ENCODE results near the gene PLXNA4. TPM values are rescaled to one million over a fixed set of nuclear protein-coding genes. Genes with fewer than 3 reads are reported as not detected.

PLXNA4 gene
- total and polyA plus RNA-seq, 2 donors (not counting 1 experiment from before 2014, with no cell fraction given): not detected

DNA sequence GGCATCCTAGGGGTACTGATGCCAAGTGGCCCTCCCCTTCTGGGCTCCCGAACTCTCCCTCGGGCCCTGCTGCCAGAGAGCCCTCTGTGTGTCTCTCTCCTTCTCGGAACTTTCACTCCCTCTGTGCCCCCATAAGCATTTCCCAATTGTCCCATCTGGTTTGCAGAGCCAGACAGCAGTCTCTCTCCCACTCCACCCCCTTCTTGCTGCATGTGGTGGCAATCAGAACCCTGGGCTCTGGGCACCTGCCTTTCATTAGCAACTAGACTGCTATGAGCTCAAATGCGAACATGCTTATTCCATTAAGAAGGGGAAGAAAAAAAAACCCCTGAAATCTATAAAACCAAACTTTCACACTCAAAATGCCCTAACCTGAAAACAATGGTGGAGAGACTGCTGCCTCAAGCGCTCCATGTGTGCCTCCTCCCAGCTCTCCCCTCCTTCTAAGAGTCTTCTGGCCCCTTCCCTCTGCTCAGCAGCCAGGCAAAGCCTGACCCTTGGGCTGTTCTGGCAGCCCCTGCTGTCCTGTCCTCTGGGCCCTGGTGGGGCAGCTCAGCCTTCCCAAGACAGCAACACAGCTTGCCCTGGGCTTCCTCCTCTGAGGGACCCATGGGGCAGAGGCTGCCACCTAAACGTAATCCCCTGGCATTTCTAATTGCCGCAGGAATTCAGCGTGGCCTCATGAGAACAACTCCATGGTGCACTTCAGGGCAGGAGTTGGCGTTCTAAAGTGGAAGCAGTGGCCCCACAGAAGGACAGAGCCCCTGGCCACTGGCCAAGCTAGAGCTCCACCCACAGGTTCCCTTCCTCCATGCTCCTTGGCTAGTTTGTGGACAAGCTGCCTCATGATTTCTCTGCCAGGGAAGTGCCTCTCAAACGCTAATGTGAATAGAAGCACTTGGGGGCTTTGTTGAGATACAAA is 415.4 kb downstream of the PLXNA4 start:
- 77% methylated on average over 10 of the region's 10 CpGs for WGBS (ENCODE audit: insufficient coverage)
- no peak overlapping the region for H2AFZ ChIP-seq (ENCODE audit: insufficient read depth, low read depth, low read length, poor library complexity, severe bottlenecking)
- ATAC-seq (ENCODE audit: low read depth) (no peak), DNase-seq (no peak)
- Mint-ChIP-seq H3K9me3 (ENCODE audit: insufficient read depth) (no peaks in the 10 kb centered on the region), H3K27ac (no peak overlapping the region), H3K27me3 (no peaks in the 10 kb centered on the region), H3K4me3 (no peak overlapping the region), H3K4me1 (no peaks in the 10 kb centered on the region)
- intact Hi-C loops (cut with micrococcal nuclease): no loop called here
- no peaks in the 10 kb centered on the region for H3K4me1 ChIP-seq (ENCODE audit: control insufficient read depth in 2 of 2, insufficient read depth in 2 of 2, low read length in 2 of 2)
- no peaks in the 10 kb centered on the region for H3K27me3 ChIP-seq (replicated peaks in 1 of 4; ENCODE audit: control extremely low read depth in 1 of 4, control insufficient read depth in 3 of 4, insufficient read depth in 4 of 4, low read length in 3 of 4)
- no peak overlapping the region for H3K4me2 ChIP-seq (replicated peaks; ENCODE audit: low read depth, low read length, poor library complexity, severe bottlenecking)
- H3K9ac ChIP-seq (ENCODE audit: low read length): no peak overlapping the region
- no peaks in the 10 kb centered on the region for H4K20me1 ChIP-seq (ENCODE audit: control insufficient read depth, insufficient read depth, low read length, poor library complexity, severe bottlenecking)
- TF ChIP-seq EZH2 (IDR thresholded peaks at IDR 0.05; ENCODE audit: borderline replicate concordance, insufficient read depth, low read depth, low read length, poor library complexity, severe bottlenecking): no peak
- TF ChIP-seq, protein P1, sequence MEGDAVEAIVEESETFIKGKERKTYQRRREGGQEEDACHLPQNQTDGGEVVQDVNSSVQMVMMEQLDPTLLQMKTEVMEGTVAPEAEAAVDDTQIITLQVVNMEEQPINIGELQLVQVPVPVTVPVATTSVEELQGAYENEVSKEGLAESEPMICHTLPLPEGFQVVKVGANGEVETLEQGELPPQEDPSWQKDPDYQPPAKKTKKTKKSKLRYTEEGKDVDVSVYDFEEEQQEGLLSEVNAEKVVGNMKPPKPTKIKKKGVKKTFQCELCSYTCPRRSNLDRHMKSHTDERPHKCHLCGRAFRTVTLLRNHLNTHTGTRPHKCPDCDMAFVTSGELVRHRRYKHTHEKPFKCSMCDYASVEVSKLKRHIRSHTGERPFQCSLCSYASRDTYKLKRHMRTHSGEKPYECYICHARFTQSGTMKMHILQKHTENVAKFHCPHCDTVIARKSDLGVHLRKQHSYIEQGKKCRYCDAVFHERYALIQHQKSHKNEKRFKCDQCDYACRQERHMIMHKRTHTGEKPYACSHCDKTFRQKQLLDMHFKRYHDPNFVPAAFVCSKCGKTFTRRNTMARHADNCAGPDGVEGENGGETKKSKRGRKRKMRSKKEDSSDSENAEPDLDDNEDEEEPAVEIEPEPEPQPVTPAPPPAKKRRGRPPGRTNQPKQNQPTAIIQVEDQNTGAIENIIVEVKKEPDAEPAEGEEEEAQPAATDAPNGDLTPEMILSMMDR (IDR thresholded peaks at IDR 0.05): no peak
- no peaks in the 10 kb centered on the region for H3K36me3 ChIP-seq (replicated peaks in 1 of 2; ENCODE audit: control extremely low read depth in 1 of 2, control insufficient read depth in 1 of 2, extremely low read depth in 1 of 2, insufficient read depth in 2 of 2, low read length in 1 of 2)
- CTCF ChIA-PET: no interaction called here
- no peaks in the 10 kb centered on the region for H3K79me2 ChIP-seq (ENCODE audit: control insufficient read depth, insufficient read depth, low read length)
- no peak overlapping the region for H3K27ac ChIP-seq (ENCODE audit: low read length in 2 of 2)
- POLR2A ChIA-PET: no interaction called here
- H3K4me3 ChIP-seq (ENCODE audit: control extremely low read depth in 1 of 5, extremely low read depth in 1 of 5, insufficient read depth in 1 of 5, low read depth in 2 of 5, low read length in 4 of 5): no peak overlapping the region
- H3K9me3 ChIP-seq (ENCODE audit: control extremely low read depth in 1 of 3, control insufficient read depth in 2 of 3, insufficient read depth in 1 of 3, low read length in 2 of 3): peaks cover 0 to 14% (median 0%) of the 10 kb centered on the region in 3 donors

DNA sequence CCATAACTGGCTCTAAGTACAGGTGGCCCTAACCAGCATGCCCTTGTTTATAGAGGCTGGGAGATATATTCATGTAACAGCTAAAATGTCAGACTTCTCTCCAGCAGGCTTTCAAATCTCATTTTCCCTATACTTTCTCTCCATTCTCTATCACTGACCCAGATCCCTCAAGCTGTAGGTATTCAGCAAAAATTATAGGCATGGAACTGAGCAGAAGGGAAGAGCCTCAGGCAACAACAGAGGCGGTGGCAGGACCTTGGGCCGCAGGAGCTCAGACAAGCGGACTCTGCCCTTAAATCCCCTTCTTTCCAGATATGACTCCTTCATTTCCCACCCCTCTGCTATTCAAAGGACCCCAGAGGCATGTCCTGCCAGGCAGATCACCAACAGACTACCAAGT is 417.4 kb downstream of the PLXNA4 start:
- intact Hi-C loops (cut with micrococcal nuclease): no loop called here
- 88% methylated on average over 1 of the region's 3 CpGs for WGBS (ENCODE audit: insufficient coverage)
- Histone ChIP-seq H4K20me1 (ENCODE audit: control insufficient read depth, insufficient read depth, low read length, poor library complexity, severe bottlenecking) (no peaks in the 10 kb centered on the region), H3K4me1 (ENCODE audit: control insufficient read depth in 2 of 2, insufficient read depth in 2 of 2, low read length in 2 of 2) (no peaks in the 10 kb centered on the region), H3K4me3 (ENCODE audit: control extremely low read depth in 1 of 5, extremely low read depth in 1 of 5, insufficient read depth in 1 of 5, low read depth in 2 of 5, low read length in 4 of 5) (no peak overlapping the region), H3K36me3 (replicated peaks in 1 of 2; ENCODE audit: control extremely low read depth in 1 of 2, control insufficient read depth in 1 of 2, extremely low read depth in 1 of 2, insufficient read depth in 2 of 2, low read length in 1 of 2) (no peaks in the 10 kb centered on the region), H3K27me3 (replicated peaks in 1 of 4; ENCODE audit: control extremely low read depth in 1 of 4, control insufficient read depth in 3 of 4, insufficient read depth in 4 of 4, low read length in 3 of 4) (no peaks in the 10 kb centered on the region), H3K27ac (ENCODE audit: low read length in 2 of 2) (no peak overlapping the region), H2AFZ (ENCODE audit: insufficient read depth, low read depth, low read length, poor library complexity, severe bottlenecking) (no peak overlapping the region), H3K9ac (ENCODE audit: low read length) (no peak overlapping the region), H3K9me3 (ENCODE audit: control extremely low read depth in 1 of 3, control insufficient read depth in 2 of 3, insufficient read depth in 1 of 3, low read length in 2 of 3) (peaks cover 0 to 9% (median 0%) of the 10 kb centered on the region in 3 donors), H3K79me2 (ENCODE audit: control insufficient read depth, insufficient read depth, low read length) (no peaks in the 10 kb centered on the region), H3K4me2 (replicated peaks; ENCODE audit: low read depth, low read length, poor library complexity, severe bottlenecking) (no peak overlapping the region)
- Mint-ChIP-seq H3K27ac (no peak overlapping the region), H3K9me3 (ENCODE audit: insufficient read depth) (no peaks in the 10 kb centered on the region), H3K4me3 (no peak overlapping the region), H3K27me3 (no peaks in the 10 kb centered on the region), H3K4me1 (no peaks in the 10 kb centered on the region)
- DNase-seq (no peak), ATAC-seq (ENCODE audit: low read depth) (no peak)
- ChIA-PET CTCF (no interaction called here), POLR2A (no interaction called here)
- TF ChIP-seq EZH2 (IDR thresholded peaks at IDR 0.05; ENCODE audit: borderline replicate concordance, insufficient read depth, low read depth, low read length, poor library complexity, severe bottlenecking): no peak
- TF ChIP-seq, protein P1 (IDR thresholded peaks at IDR 0.05): no peak

Data from B cell (primary cell).